Measurements from ENCODE around the gene MGAT5. TPM values are rescaled to one million over a fixed set of nuclear protein-coding genes. Genes with fewer than 3 reads are reported as not detected.
"Not testable (repeated sequence)": the region's sequence is repeated elsewhere in the genome, so short reads cannot be mapped to it uniquely, and the experiment has no call there.

MGAT5 gene
- total RNA-seq, 1 experiment from 2014 or later = 11.5 TPM

DNA sequence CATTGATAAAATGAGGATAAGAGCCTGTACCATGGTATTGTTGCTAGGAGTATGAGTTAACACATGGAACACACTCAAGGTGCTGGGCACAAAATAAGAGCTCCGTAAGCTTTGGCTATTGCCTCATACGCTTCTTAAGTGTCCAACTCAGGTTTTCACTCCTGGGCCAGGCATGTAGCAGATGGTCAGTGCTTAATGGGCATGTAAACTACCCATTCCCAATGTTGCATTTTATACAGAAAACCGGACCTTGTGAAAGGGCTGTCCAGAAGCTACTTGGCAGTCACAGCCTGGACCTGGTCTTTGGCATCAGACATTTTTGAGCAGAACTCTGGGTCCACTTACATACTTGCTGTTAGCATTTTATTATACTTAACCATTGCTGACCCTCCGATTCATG lies 26.9 kb downstream of the MGAT5 start:
- Histone ChIP-seq H3K9me3 (no peaks in the 10 kb centered on the region), H3K4me3 (no peak overlapping the region), H3K27me3 (no peaks in the 10 kb centered on the region), H3K36me3 (no peaks in the 10 kb centered on the region)
- no peak for DNase-seq

GRCh38 chr2:134281815-134282419 lies 28.0 kb downstream of the MGAT5 start:
- H3K36me3 ChIP-seq = no peaks in the 10 kb centered on the region
- H3K27me3 ChIP-seq = no peaks in the 10 kb centered on the region
- H3K4me3 ChIP-seq = no peak overlapping the region
- no peaks in the 10 kb centered on the region for H3K9me3 ChIP-seq
- no peak for DNase-seq

GRCh38 chr2:134282629-134283400 lies 28.9 kb downstream of the MGAT5 start:
- no peaks in the 10 kb centered on the region for H3K36me3 ChIP-seq
- H3K4me3 ChIP-seq = no peak overlapping the region
- DNase-seq = no peak
- no peaks in the 10 kb centered on the region for H3K27me3 ChIP-seq
- H3K9me3 ChIP-seq = no peaks in the 10 kb centered on the region

DNA sequence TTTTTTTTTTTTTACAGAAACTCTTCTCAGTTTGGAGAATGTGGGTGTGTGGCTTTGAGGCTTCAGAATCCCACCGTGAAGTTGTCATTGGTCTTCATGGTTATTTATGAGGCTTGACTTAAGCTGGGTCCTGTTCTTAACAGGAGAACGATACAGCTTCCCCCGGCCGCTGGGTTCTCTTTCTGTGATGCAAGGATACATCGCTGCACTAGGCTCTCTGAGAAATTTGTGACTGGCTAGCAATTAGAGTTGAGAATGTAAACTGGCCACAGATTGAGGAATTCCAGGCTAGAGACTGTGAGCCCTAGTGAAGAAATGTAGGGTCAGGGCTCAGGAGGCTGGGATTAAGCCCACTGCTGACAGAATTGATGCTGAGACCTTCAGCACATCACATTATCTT lies 29.8 kb downstream of the MGAT5 start:
- DNase-seq = no peak
- H3K9me3 ChIP-seq = no peaks in the 10 kb centered on the region
- H3K36me3 ChIP-seq = no peaks in the 10 kb centered on the region
- no peaks in the 10 kb centered on the region for H3K27me3 ChIP-seq
- no peak overlapping the region for H3K4me3 ChIP-seq

GRCh38 chr2:134284119-134284670 lies 30.3 kb downstream of the MGAT5 start:
- Histone ChIP-seq H3K27me3 (no peaks in the 10 kb centered on the region), H3K4me3 (no peak overlapping the region), H3K9me3 (no peaks in the 10 kb centered on the region), H3K36me3 (no peaks in the 10 kb centered on the region)
- DNase-seq = no peak

DNA sequence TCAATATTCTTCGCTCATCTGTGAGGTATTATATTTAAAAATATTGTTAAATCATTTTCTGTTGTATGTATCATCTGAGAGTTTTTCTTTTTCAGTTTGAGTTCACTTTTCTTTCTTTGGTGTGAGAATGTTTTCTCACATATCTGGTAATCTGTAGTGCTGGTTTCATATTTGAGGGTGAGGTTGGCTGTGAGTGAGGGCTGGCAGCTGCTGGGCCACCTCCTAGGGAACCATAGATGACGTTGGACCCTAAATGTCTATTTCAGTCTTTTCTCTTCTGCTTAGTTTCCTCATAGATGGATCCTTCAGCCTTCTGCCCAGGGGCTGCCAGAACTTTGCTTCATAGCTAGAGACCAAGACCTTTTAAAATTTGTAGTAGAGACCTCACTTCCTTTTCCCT lies 33.5 kb downstream of the MGAT5 start:
- H3K27me3 ChIP-seq = no peaks in the 10 kb centered on the region
- H3K4me3 ChIP-seq = no peak overlapping the region
- H3K36me3 ChIP-seq = no peaks in the 10 kb centered on the region
- no peak for DNase-seq
- H3K9me3 ChIP-seq = no peaks in the 10 kb centered on the region

DNA sequence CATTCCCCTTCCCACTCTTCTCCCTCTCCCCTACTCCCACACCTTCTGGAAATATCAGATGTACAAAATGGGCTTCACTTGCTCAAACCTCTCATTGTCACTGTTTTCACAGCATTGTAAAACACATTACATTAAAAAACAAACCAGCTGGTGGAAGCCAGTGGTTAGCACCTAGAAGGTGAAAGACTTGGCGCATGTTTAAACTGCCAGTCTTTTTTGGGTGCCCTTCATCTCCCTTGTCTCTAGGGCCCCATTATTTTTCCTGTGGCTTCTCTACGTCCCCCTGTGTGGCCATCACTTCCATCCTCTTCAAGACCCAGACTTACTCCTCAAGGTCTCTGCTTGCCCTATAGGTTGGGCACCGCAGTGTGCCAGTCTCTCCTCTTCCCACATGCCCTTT lies 34.9 kb downstream of the MGAT5 start:
- no peaks in the 10 kb centered on the region for H3K36me3 ChIP-seq
- no peaks in the 10 kb centered on the region for H3K27me3 ChIP-seq
- no peaks in the 10 kb centered on the region for H3K9me3 ChIP-seq
- H3K4me3 ChIP-seq = no peak overlapping the region
- no peak for DNase-seq

GRCh38 chr2:134289225-134289624 lies 35.4 kb downstream of the MGAT5 start:
- Histone ChIP-seq H3K4me3 (no peak overlapping the region), H3K9me3 (no peaks in the 10 kb centered on the region)

GRCh38 chr2:134290358-134290757 lies 36.5 kb downstream of the MGAT5 start:
- no peaks in the 10 kb centered on the region for H3K9me3 ChIP-seq
- no peak overlapping the region for H3K4me3 ChIP-seq
- no peaks in the 10 kb centered on the region for H3K27me3 ChIP-seq
- H3K36me3 ChIP-seq = no peaks in the 10 kb centered on the region
- DNase-seq = no peak

More at GRCh38 chr2:134289225-134289624, 35.4 kb downstream of the MGAT5 start:
- no peaks in the 10 kb centered on the region for H3K27me3 ChIP-seq
- H3K36me3 ChIP-seq = no peaks in the 10 kb centered on the region
- DNase-seq = no peak

DNA sequence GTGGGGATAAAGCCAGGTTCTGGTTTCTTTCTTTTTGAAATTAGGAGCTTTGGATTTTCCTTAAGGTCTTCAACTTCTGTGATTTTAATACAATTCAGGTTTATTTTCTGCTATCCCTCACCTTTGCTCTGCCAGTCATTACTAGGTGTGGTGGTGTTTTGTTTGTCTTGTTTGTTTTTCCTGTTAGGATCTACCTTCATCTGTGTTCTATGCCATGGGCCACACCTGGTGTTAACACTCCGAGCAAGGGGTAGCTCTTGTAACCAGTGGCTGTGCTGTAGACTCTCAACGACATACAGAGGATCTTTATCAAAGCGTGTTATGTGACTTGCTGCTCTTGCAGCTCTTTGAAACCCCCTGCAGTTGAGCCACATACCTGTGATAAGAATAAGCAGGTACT lies 38.6 kb downstream of the MGAT5 start:
- no peaks in the 10 kb centered on the region for H3K9me3 ChIP-seq
- H3K36me3 ChIP-seq = no peaks in the 10 kb centered on the region
- no peak for DNase-seq
- no peaks in the 10 kb centered on the region for H3K27me3 ChIP-seq
- no peak overlapping the region for H3K4me3 ChIP-seq

DNA sequence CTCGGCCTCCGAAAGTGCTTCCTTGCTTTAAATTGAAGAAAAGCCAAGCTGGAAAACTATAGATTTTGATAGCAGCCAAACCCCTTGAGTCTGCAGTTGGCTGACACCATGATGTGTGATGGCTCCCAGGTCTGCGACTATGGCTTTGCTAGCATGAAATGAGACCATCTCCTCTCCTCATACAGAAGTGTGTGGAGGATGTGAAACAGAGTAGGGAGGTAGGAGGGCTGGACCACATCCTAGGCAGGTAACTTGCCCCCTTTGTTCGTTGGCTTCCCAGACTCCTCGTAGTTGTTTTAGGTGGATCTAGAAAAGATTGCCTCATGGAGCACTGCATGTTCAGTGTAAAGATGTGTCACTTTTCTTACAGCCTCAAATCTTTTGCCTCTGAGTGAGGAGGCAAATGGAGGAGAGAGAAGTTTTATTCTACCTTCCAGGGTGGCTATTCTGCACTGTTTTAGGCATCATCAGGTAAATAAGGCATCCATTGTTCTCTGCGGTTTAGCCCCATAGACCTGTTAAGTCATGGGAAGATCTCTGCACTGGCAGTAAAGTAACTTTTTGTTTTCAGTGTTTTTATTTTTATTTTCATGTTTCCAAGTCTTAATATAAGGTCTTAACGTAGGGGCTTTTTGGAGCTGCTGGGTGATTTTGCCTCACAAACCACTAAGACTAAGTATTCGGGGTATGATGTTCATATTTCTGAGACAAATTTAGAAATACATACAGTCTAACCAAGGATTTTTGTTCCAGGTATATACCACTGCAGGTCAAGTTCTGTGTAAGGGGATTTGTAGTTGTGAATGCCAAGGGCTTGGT lies 40.1 kb downstream of the MGAT5 start:
- H3K9me3 ChIP-seq = no peaks in the 10 kb centered on the region
- H3K27me3 ChIP-seq = no peaks in the 10 kb centered on the region
- no peaks in the 10 kb centered on the region for H3K36me3 ChIP-seq
- no peak overlapping the region for H3K4me3 ChIP-seq
- no peak for DNase-seq

DNA sequence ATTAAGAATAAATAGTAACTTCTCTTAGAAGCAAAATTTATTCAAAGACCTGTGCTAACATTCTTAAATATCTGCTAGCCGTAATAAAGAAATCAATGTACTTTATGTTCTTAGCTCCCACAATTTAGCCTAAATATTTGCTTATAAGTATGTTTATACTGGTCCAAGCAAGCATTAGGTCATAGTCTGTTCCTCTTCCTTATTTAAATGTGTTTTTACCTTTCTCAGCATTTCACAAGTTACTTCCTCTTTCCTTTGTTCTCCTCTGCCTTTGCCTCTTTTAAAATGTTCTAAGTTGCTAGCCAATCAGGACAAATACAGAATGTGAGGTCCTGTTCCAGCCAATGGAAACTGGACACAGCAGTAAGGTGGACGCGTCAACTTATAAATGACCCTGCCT lies 40.7 kb downstream of the MGAT5 start:
- DNase-seq, H3K4me3 ChIP-seq, H3K27me3 ChIP-seq, H3K9me3 ChIP-seq, H3K36me3 ChIP-seq: not testable (repeated sequence)

DNA sequence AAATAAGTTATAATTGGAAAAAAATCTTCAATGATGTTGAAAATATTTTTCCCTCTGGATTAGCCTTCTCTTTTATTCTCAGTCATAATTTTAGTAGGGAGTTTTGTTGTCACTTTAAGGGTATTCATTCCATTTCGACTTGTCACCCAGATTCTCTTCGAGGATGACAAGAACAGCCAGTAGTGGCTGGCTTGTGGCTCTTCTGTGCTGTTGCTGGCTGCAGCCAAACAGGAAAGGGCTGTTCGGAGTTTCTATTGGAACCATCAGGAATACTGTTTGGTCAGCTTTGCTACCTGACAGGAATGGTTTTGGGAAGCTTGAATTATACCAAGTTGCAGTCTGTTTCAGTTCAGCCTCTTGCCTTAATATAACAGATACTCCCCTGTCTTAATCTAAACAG lies 41.6 kb downstream of the MGAT5 start:
- Histone ChIP-seq H3K9me3 (no peaks in the 10 kb centered on the region), H3K27me3 (no peaks in the 10 kb centered on the region), H3K36me3 (no peaks in the 10 kb centered on the region), H3K4me3 (no peak overlapping the region)
- DNase-seq = no peak

GRCh38 chr2:134296301-134296700 lies 42.4 kb downstream of the MGAT5 start:
- Histone ChIP-seq H3K36me3 (no peaks in the 10 kb centered on the region), H3K9me3 (no peaks in the 10 kb centered on the region), H3K4me3 (no peak overlapping the region), H3K27me3 (no peaks in the 10 kb centered on the region)
- DNase-seq = no peak

GRCh38 chr2:134299334-134299733 lies 45.5 kb downstream of the MGAT5 start:
- DNase-seq = no peak
- Histone ChIP-seq H3K36me3 (no peaks in the 10 kb centered on the region), H3K27me3 (no peaks in the 10 kb centered on the region), H3K4me3 (no peak overlapping the region), H3K9me3 (no peaks in the 10 kb centered on the region)

- H3K36me3 ChIP-seq = no peaks in the 10 kb centered on the region
- no peaks in the 10 kb centered on the region for H3K27me3 ChIP-seq
- H3K9me3 ChIP-seq = no peaks in the 10 kb centered on the region
- H3K4me3 ChIP-seq = no peak overlapping the region
- DNase-seq = no peak
Measured at GRCh38 chr2:134300585-134300984, 46.7 kb downstream of the MGAT5 start.

Measured in MG63 (cell line).